ENCODE measurements around the gene SETD2.

Gene SETD2

GRCh38 chr3:47009225-47010110, 154.4 kb downstream of the SETD2 start:
- DNase-seq (ENCODE audit: low read depth in 2 of 2, low spot score in 1 of 2): peak; percentile 28 to 60

GRCh38 chr3:47008851-47009224, 155.1 kb downstream of the SETD2 start:
- DNase-seq (ENCODE audit: low read depth in 2 of 2, low spot score in 1 of 2): no peak

- no peak for DNase-seq (ENCODE audit: low read depth in 2 of 2, low spot score in 1 of 2)
These were observed 155.6 kb downstream of the SETD2 start for GRCh38 chr3:47008234-47008796.

- DNase-seq (ENCODE audit: low read depth in 2 of 2, low spot score in 1 of 2): no peak
These were observed 156.3 kb downstream of the SETD2 start for GRCh38 chr3:47007482-47008233.

GRCh38 chr3:47007001-47007400, 156.9 kb downstream of the SETD2 start:
- no peak for DNase-seq (ENCODE audit: low read depth in 2 of 2, low spot score in 1 of 2)

- DNase-seq (ENCODE audit: low read depth in 2 of 2, low spot score in 1 of 2): no peak
These were observed 157.7 kb downstream of the SETD2 start for GRCh38 chr3:47006145-47006651.

GRCh38 chr3:47005212-47006144, 158.4 kb downstream of the SETD2 start:
- no peak for DNase-seq (ENCODE audit: low read depth in 2 of 2, low spot score in 1 of 2)

- no peak for DNase-seq (ENCODE audit: low read depth in 2 of 2, low spot score in 1 of 2)
These were observed 159.3 kb downstream of the SETD2 start for GRCh38 chr3:47004369-47005211.

- no peak for DNase-seq (ENCODE audit: low read depth in 2 of 2, low spot score in 1 of 2)
These were observed 160.2 kb downstream of the SETD2 start for GRCh38 chr3:47003461-47004368.

- DNase-seq (ENCODE audit: low read depth in 2 of 2, low spot score in 1 of 2): no peak
These were observed 160.9 kb downstream of the SETD2 start for GRCh38 chr3:47003056-47003410.

GRCh38 chr3:47002171-47003055, 161.5 kb downstream of the SETD2 start:
- no peak for DNase-seq (ENCODE audit: low read depth in 2 of 2, low spot score in 1 of 2)

GRCh38 chr3:47001731-47002170, 162.2 kb downstream of the SETD2 start:
- DNase-seq (ENCODE audit: low read depth in 2 of 2, low spot score in 1 of 2): no peak

- DNase-seq (ENCODE audit: low read depth in 2 of 2, low spot score in 1 of 2): no peak
These were observed 162.8 kb downstream of the SETD2 start for GRCh38 chr3:47000922-47001730.

GRCh38 chr3:47000198-47000815, 163.6 kb downstream of the SETD2 start:
- no peak for DNase-seq (ENCODE audit: low read depth in 2 of 2, low spot score in 1 of 2)

GRCh38 chr3:46999516-47000197, 164.3 kb downstream of the SETD2 start:
- DNase-seq (ENCODE audit: low read depth in 2 of 2, low spot score in 1 of 2): no peak

Data from stimulated activated CD8-positive, alpha-beta memory T cell treated with anti-CD3 and anti-CD28 coated beads, Interleukin-4, amount 100 ng/mL, for 4 hours (primary cell).